Activated CD4-positive, CD25-positive, alpha-beta regulatory T cell treated with anti-CD3 and anti-CD28 coated beads, Interleukin-2, amount 50 U/mL, for 24 hours (primary cell): ENCODE results near the gene SAMM50.
A peak's percentile ranks its signal among the peaks of the same experiment; 100 is the strongest.

Source experiments
- ATAC-seq, 2 donors: fragments of 150-1000 bp; cut with Tn5 transposase; one replicate each; pipeline ENCODE4 v1.10.0; 2021; ENCODE audit warnings: mild to moderate bottlenecking in 1 of 2, moderate library complexity in 1 of 2

Gene SAMM50

GRCh38 chr22:44031158-44031952, 76.1 kb downstream of the SAMM50 start:
- peak; percentile 34 to 54 for ATAC-seq

GRCh38 chr22:44032126-44032730, 77.0 kb downstream of the SAMM50 start:
- ATAC-seq, result no peak

DNA sequence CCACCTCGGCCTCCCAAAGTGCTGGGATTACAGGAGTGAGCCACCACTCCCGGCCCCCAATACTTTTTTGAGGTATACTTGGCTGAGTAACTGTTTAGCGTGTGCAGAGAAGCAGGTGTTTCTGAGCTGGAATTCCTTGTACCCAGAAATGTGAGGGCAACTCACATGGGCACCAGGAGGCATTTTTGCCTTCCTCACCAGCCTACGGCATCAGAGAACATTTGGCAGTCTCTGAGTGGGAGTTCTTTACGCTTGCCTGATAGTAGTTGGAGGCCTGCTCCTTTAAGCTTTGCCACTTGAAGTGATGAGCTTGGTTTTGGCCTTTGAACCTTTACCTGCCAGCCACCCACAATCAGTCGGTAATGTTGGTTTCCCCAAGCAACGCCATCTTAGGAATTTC, 78.0 kb downstream of the SAMM50 start:
- no peak for ATAC-seq

DNA sequence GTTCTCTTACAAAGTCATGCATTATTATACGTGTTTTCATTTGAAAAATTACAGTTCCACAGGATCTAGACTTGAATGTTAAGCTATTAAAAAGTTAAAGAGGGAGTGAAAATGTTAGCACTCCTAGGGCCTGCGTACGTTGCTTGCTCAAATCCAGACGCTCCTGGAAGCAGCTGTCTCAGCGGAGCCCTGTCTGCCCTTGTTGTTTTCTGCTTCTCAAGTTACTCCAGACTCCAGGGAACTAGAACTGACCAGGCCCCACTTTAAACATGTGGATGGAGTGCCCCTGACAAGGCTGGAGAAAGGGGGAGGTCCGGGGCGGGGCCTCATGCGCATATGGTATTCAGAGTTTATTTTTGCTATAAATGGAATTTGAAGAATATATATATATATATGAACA, 78.5 kb downstream of the SAMM50 start:
- no peak for ATAC-seq

- ATAC-seq, result no peak
Measured at GRCh38 chr22:44037519-44038375, 82.5 kb downstream of the SAMM50 start.

- ATAC-seq, result no peak
Measured at GRCh38 chr22:44039566-44040171, 84.4 kb downstream of the SAMM50 start.

DNA sequence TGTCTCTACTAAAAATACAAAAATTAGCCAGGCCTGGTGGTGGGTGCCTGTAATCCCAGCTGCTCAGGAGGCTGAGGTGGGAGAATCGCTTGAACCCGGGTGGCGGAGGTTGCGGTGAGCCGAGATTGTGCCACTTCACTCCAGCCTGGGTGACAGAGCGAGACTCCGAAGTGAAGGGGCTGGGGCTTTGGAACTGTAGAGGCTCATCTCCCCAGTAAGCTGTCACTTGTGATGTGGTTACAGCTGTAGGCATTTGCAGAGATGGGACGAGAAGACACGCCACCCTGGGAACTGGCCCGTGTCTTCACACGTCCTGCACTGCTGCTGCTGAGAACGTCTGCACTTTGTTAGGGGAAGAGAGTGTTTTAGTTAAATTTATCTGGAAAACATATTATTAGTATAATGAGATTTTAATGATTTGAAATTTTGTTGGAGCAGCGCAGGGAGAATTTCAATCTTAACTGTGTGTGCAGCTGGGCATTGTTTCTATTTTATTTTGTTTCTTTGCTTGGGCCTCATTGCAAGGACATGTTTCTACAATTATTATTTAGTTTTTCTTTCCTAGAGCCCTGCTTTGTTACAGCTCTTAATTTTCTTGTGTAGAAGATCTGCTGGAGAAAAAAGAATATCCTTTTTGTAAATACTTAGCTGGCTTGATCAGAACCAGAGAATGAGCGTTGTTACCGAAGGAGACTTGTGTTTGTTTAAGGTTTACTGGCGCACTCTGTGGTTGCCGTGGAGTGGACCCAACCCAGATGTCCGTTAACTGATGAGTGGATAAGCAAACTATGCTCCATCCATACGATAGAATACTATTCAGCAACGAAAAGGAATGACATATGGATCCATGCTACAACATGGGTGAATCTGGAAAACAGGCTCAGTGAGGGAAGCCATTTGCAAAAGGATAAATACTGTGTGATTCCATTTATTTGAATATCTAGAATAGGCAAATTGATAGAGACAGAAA, 87.3 kb downstream of the SAMM50 start:
- no peak for ATAC-seq

GRCh38 chr22:44045145-44045544, 89.9 kb downstream of the SAMM50 start:
- ATAC-seq, result no peak
